K562 (cell line): ENCODE measurements around the gene TMX1. TPM values are rescaled to one million over a fixed set of nuclear protein-coding genes. Genes with fewer than 3 reads are reported as not detected.

ENCODE experiments used
- ATAC-seq: fragments of 200-7000 bp; cut with Tn5 transposase; 3 replicates; pipeline ENCODE4 v1.9.1; 2020; ENCODE audit warnings: moderate library complexity
- BruUV-seq: library from RNA; stranded (reverse); fragments of 400-500 nt; replicated peaks from 2 replicates; lab custom pipeline; 2021; lab: Mats Ljungman, UMichigan
- CTCF ChIA-PET: fragments of 300-600 bp; formaldehyde crosslinking; extraction: SDS; loops from one replicate; lab custom pipeline; 2021; ENCODE audit warnings: low intra/inter-chr PET ratio; lab: Yijun Ruan, JAX
- POLR2A ChIA-PET: fragments of 300-600, 350-650 bp; sonication (Branson Sonifier 250); formaldehyde crosslinking; extraction: SDS; loops from one replicate; lab custom pipeline; 2021; ENCODE audit warnings: antibody characterized with exemption, inconsistent platforms; lab: Yijun Ruan, JAX
- DNase-seq, 4 experiments: peaks; one replicate each; pipeline versions ENCODE4 v3.0.0 to v3.0.0-alpha.2; 2011 to 2018; ENCODE audit warnings: low spot score in 3 of 4, mixed read lengths in 3 of 4; ENCODE audit errors: extremely low read depth in 1 of 4
- FAIRE-seq: peaks from 2 replicates; lab custom pipeline; 2011; peaks lifted over from hg19 to GRCh38; lab: Jason Lieb, UNC
- H2AFZ ChIP-seq: 2 replicates; pipeline ENCODE4 v1.6.0; 2011; ENCODE audit warnings: low read depth, low read length, control low read depth, inconsistent platforms
- H3K27ac ChIP-seq: fragments of 200-600 bp; 3 replicates; pipeline ENCODE4 v1.8.0; 2011; ENCODE audit warnings: low read depth, mild to moderate bottlenecking, control low read depth, inconsistent platforms, low read length, moderate library complexity, mixed read lengths; ENCODE audit errors: extremely low read depth
- H3K27me3 ChIP-seq, 2 experiments: fragments of 300-600 bp in 1 of 2; 2 replicates in 1 of 2; 3 replicates in 1 of 2; pipeline versions ENCODE4 v1.6.0 to v1.8.0; 2011; ENCODE audit warnings: inconsistent platforms in 2 of 2, low read length in 2 of 2, mild to moderate bottlenecking in 1 of 2, mixed read lengths in 1 of 2, moderate library complexity in 1 of 2; ENCODE audit not compliant: control insufficient read depth in 2 of 2, insufficient read depth in 2 of 2
- H3K36me3 ChIP-seq: fragments of 300-600 bp; 3 replicates; pipeline ENCODE4 v1.8.0; 2011; ENCODE audit warnings: mild to moderate bottlenecking, low read length, inconsistent platforms; ENCODE audit not compliant: control insufficient read depth, insufficient read depth
- H3K4me1 ChIP-seq, 2 experiments: fragments of 200-600 bp in 1 of 2; replicated peaks in 1 of 2; 2 replicates in 1 of 2; 3 replicates in 1 of 2; pipeline versions ENCODE4 v1.5.1 to v1.8.0; 2011; ENCODE audit warnings: inconsistent platforms in 2 of 2, low read length in 2 of 2, mild to moderate bottlenecking in 1 of 2, mixed read lengths in 1 of 2, moderate library complexity in 1 of 2; ENCODE audit not compliant: control insufficient read depth in 2 of 2, insufficient read depth in 2 of 2
- H3K4me2 ChIP-seq: 2 replicates; pipeline ENCODE4 v1.6.1; 2011; ENCODE audit warnings: low read length, control low read depth, inconsistent platforms, mixed read lengths; ENCODE audit not compliant: insufficient read depth
- H3K4me3 ChIP-seq: fragments of 200-600 bp; sonication (generic), shearing (Covaris generic); 2 replicates; pipeline ENCODE4 v1.5.1; 2016; ENCODE audit warnings: control low read depth, inconsistent platforms
- H3K79me2 ChIP-seq: fragments of 200-600 bp; 3 replicates; pipeline ENCODE4 v1.8.0; 2011; ENCODE audit warnings: low read length, inconsistent platforms; ENCODE audit not compliant: control insufficient read depth, insufficient read depth
- H3K9ac ChIP-seq, 2 experiments: 2 replicates each; pipeline versions ENCODE4 v1.6.0 to v1.6.1; 2011; ENCODE audit warnings: low read depth in 2 of 2, low read length in 2 of 2, control low read depth in 1 of 2, inconsistent platforms in 1 of 2, mild to moderate bottlenecking in 1 of 2, mixed read lengths in 1 of 2; ENCODE audit not compliant: insufficient read depth in 1 of 2
- H3K9me1 ChIP-seq: one replicate; pipeline ENCODE4 v1.6.0; 2011; ENCODE audit warnings: inconsistent platforms, mild to moderate bottlenecking, low read length, moderate library complexity; ENCODE audit not compliant: control insufficient read depth, insufficient read depth
- H3K9me3 ChIP-seq: replicated peaks from 2 replicates; pipeline ENCODE4 v1.5.1; 2011; ENCODE audit warnings: low read depth, low read length, inconsistent platforms; ENCODE audit not compliant: control insufficient read depth, insufficient read depth
- H4K20me1 ChIP-seq: replicated peaks from 2 replicates; pipeline ENCODE4 v1.6.1; 2011; ENCODE audit warnings: low read length, inconsistent platforms, mixed read lengths; ENCODE audit not compliant: control insufficient read depth, insufficient read depth
- C11orf30 ChIP-seq: fragments of 450-650 bp; IDR thresholded peaks from 2 replicates; pipeline ENCODE4 v1.6.1; 2016; ENCODE audit warnings: low read depth, mild to moderate bottlenecking
- E2F4 ChIP-seq: sonication (generic); formaldehyde crosslinking; IDR thresholded peaks from 2 replicates; pipeline ENCODE4 v1.8.0; 2022; ENCODE audit warnings: mild to moderate bottlenecking, low read depth, missing genetic modification reagents
- KLF6 ChIP-seq: fragments of 250-450 bp; sonication (Bioruptor Pico); IDR thresholded peaks from 2 replicates; pipeline ENCODE4 v1.4.0; 2020; ENCODE audit warnings: mild to moderate bottlenecking, moderate library complexity, borderline replicate concordance
- MAFK ChIP-seq: IDR thresholded peaks from 2 replicates; pipeline ENCODE4 v1.6.1; 2011; ENCODE audit warnings: low read length, improper control_type of control experiment
- PCBP1 ChIP-seq: fragments of 200-400 bp; formaldehyde crosslinking; IDR thresholded peaks from 2 replicates; pipeline ENCODE4 v1.6.1; 2018; ENCODE audit warnings: mild to moderate bottlenecking, low read depth, low read length; ENCODE audit not compliant: poor library complexity, severe bottlenecking
- PHB2 ChIP-seq: fragments of 450-650 bp; IDR thresholded peaks from 2 replicates; pipeline ENCODE4 v1.6.1; 2017; ENCODE audit warnings: low read depth
- TCF15 ChIP-seq: fragments of 250-450 bp; sonication (Bioruptor Pico); IDR thresholded peaks from 2 replicates; pipeline ENCODE4 v1.8.0; 2022; ENCODE audit warnings: moderate library complexity, mild to moderate bottlenecking, inconsistent platforms
- ZBTB34 ChIP-seq: fragments of 250-450 bp; sonication (Bioruptor Pico); IDR thresholded peaks from 2 replicates; pipeline ENCODE4 v1.8.0; 2021; ENCODE audit warnings: mild to moderate bottlenecking, moderate library complexity
- ZFPM2 ChIP-seq: fragments of 250-450 bp; sonication (Bioruptor Pico); IDR thresholded peaks from 2 replicates; pipeline ENCODE4 v1.5.1; 2022; ENCODE audit warnings: mild to moderate bottlenecking
- ZNF134 ChIP-seq: fragments of 250-450 bp; sonication (Bioruptor Pico); conservative IDR thresholded peaks from 2 replicates; pipeline ENCODE4 v1.4.0; 2020
- ZNF174 ChIP-seq: fragments of 250-450 bp; sonication (Bioruptor Pico); IDR thresholded peaks from 2 replicates; pipeline ENCODE4 v1.4.0; 2020; ENCODE audit warnings: mild to moderate bottlenecking
- ZNF253 ChIP-seq: fragments of 250-450 bp; sonication (Bioruptor Pico); conservative IDR thresholded peaks from 2 replicates; pipeline ENCODE4 v1.6.1; 2021; ENCODE audit warnings: mild to moderate bottlenecking
- ZNF41 ChIP-seq: fragments of 250-450 bp; sonication (Bioruptor Pico); conservative IDR thresholded peaks from 2 replicates; pipeline ENCODE4 v1.4.0; 2020; ENCODE audit warnings: mild to moderate bottlenecking
- ZNF696 ChIP-seq: fragments of 250-450 bp; sonication (Bioruptor Pico); conservative IDR thresholded peaks from 2 replicates; pipeline ENCODE4 v1.4.0; 2020; ENCODE audit warnings: mild to moderate bottlenecking, moderate library complexity
- WGBS: fragments of 100-300 bp; shearing (Covaris generic); methylation state at CpG from one replicate; pipeline ENCODE4 v1.1.6; 2016; ENCODE audit warnings: low coverage, mixed read lengths; ENCODE audit not compliant: insufficient coverage; ENCODE audit errors: missing lambda C conversion rate; 5-methylcytosine and 5-hydroxymethylcytosine counted together
- in situ Hi-C: fragments of 300-500 bp; cut with MboI; formaldehyde crosslinking; loops from 4 replicates; pipeline ENCODE4 v1.15.0; 2018; ENCODE audit warnings: inconsistent platforms, mixed read lengths
- intact Hi-C: fragments of 100-400 bp; cut with micrococcal nuclease; formaldehyde crosslinking; loops from 2 replicates; pipeline ENCODE4 v1.14.2; 2022
- polyA plus RNA-seq, 8 experiments: library from polyadenylated mRNA; depleted of rRNA in 4 of 8; stranded (reverse) in 5 of 8; unstranded in 3 of 8; fragments of >200 nt; fragmentation: Nextera tagmentation in 2 of 8; fragmentation: Illumina TruSeq in 1 of 8; extraction: Ambion mirVana in 2 of 8; extraction: Trizol in 1 of 8; gene quantifications; 2 replicates each; pipeline versions ENCODE4 v1.2.1 to v1.2.3, GENCODE V29; 2011 to 2014; ENCODE audit warnings: inconsistent platforms in 1 of 8, missing spikeins in 1 of 8
- total RNA-seq, 7 experiments: library from RNA; depleted of rRNA in 6 of 7; stranded (reverse); fragments of >200 nt in 6 of 7; fragmentation: Illumina TruSeq in 2 of 7; extraction: Trizol in 2 of 7; gene quantifications; 2 replicates each; pipeline versions ENCODE4 v1.2.1 to v1.2.3, GENCODE V29; 2011 to 2021; ENCODE audit warnings: low replicate concordance in 1 of 7
- TF ChIP-seq, protein P1 (sequence below): IDR thresholded peaks from 2 replicates; pipeline ENCODE4 v1.6.1; 2016; ENCODE audit warnings: missing genetic modification characterization, missing compliant biosample characterization

The TMX1 gene
- total and polyA plus RNA-seq, 9 of the 15 experiments (the other 6 are each of a cell fraction or from before 2014, with no cell fraction given), result 19.5 to 101 (median 34.7) TPM

GRCh38 chr14:51294951-51295525 is 55.0 kb downstream of the TMX1 start:
- H3K9me1 ChIP-seq, result no peaks in the 10 kb centered on the region
- H2AFZ ChIP-seq, result no peak overlapping the region
- FAIRE-seq (no peak), DNase-seq (no peak), ATAC-seq (no peak)
- POLR2A ChIA-PET, result no interaction called here
- in situ Hi-C loops (no loop called here), intact Hi-C loops (no loop called here)
- no TSS peak for BruUV-seq
- no peaks in the 10 kb centered on the region for H3K79me2 ChIP-seq
- H3K36me3 ChIP-seq, result no peaks in the 10 kb centered on the region
- H3K4me1 ChIP-seq, result no peaks in the 10 kb centered on the region
- CTCF ChIA-PET, result no interaction called here
- H3K9ac ChIP-seq, result no peak overlapping the region
- WGBS, result 0% methylated on average over 6 of the region's 6 CpGs
- no peak overlapping the region for H3K4me2 ChIP-seq
- H4K20me1 ChIP-seq, result no peaks in the 10 kb centered on the region
- peaks cover 0 to 2% of the 10 kb centered on the region in 2 experiments; a peak in 1 of 5 replicates for H3K27me3 ChIP-seq
- TF ChIP-seq ZNF41 (CRISPR knock-in tag) (no peak), TCF15 (CRISPR knock-in tag) (no peak), ZNF174 (CRISPR knock-in tag) (no peak), PCBP1 (no peak), ZBTB34 (CRISPR knock-in tag) (no peak), KLF6 (no peak), E2F4 (CRISPR knock-in tag) (no peak), MAFK (no peak), ZNF696 (no peak), ZFPM2 (CRISPR knock-in tag) (no peak), ZNF253 (CRISPR knock-in tag) (no peak), C11orf30 (no peak), ZNF134 (CRISPR knock-in tag) (no peak), PHB2 (no peak)
- TF ChIP-seq, protein P1, sequence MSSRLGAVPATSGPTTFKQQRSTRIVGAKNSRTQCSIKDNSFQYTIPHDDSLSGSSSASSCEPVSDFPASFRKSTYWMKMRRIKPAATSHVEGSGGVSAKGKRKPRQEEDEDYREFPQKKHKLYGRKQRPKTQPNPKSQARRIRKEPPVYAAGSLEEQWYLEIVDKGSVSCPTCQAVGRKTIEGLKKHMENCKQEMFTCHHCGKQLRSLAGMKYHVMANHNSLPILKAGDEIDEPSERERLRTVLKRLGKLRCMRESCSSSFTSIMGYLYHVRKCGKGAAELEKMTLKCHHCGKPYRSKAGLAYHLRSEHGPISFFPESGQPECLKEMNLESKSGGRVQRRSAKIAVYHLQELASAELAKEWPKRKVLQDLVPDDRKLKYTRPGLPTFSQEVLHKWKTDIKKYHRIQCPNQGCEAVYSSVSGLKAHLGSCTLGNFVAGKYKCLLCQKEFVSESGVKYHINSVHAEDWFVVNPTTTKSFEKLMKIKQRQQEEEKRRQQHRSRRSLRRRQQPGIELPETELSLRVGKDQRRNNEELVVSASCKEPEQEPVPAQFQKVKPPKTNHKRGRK (tag), result no peak
- H3K27ac ChIP-seq, result no peak overlapping the region
- no peaks in the 10 kb centered on the region for H3K9me3 ChIP-seq
- no peak overlapping the region for H3K4me3 ChIP-seq
